ENCODE results near the gene GPR39.

Gene GPR39

GRCh38 chr2:132677661-132678060 is 261.1 kb downstream of the GPR39 start:
- no peak overlapping the region for H3K4me3 ChIP-seq (ENCODE audit: low read depth, low read length)
- no peak for TF ChIP-seq CTCF (IDR thresholded peaks at IDR 0.05; ENCODE audit: insufficient read depth, low read depth, low read length, missing control alignments)
- DNase-seq (ENCODE audit: low read depth) = no peak

GRCh38 chr2:132678483-132678882 is 261.9 kb downstream of the GPR39 start:
- DNase-seq (ENCODE audit: low read depth) = no peak
- no peak for TF ChIP-seq CTCF (IDR thresholded peaks at IDR 0.05; ENCODE audit: insufficient read depth, low read depth, low read length, missing control alignments)
- H3K4me3 ChIP-seq (ENCODE audit: low read depth, low read length) = no peak overlapping the region

- no peak for DNase-seq (ENCODE audit: low read depth)
- TF ChIP-seq CTCF (IDR thresholded peaks at IDR 0.05; ENCODE audit: insufficient read depth, low read depth, low read length, missing control alignments) = no peak
- no peak overlapping the region for H3K4me3 ChIP-seq (ENCODE audit: low read depth, low read length)
Measured at GRCh38 chr2:132680544-132680943, 263.9 kb downstream of the GPR39 start.

GRCh38 chr2:132681766-132682165 is 265.2 kb downstream of the GPR39 start:
- no peak overlapping the region for H3K4me3 ChIP-seq (ENCODE audit: low read depth, low read length)
- no peak for DNase-seq (ENCODE audit: low read depth)
- TF ChIP-seq CTCF (IDR thresholded peaks at IDR 0.05; ENCODE audit: insufficient read depth, low read depth, low read length, missing control alignments) = no peak

GRCh38 chr2:132690664-132691303 is 274.2 kb downstream of the GPR39 start:
- TF ChIP-seq CTCF (IDR thresholded peaks at IDR 0.05; ENCODE audit: insufficient read depth, low read depth, low read length, missing control alignments) = no peak
- H3K4me3 ChIP-seq (ENCODE audit: low read depth, low read length) = no peak overlapping the region
- no peak for DNase-seq (ENCODE audit: low read depth)

- no peak overlapping the region for H3K4me3 ChIP-seq (ENCODE audit: low read depth, low read length)
- DNase-seq (ENCODE audit: low read depth) = no peak
- TF ChIP-seq CTCF (IDR thresholded peaks at IDR 0.05; ENCODE audit: insufficient read depth, low read depth, low read length, missing control alignments) = no peak
Measured at GRCh38 chr2:132691556-132691955, 275.0 kb downstream of the GPR39 start.

GRCh38 chr2:132692816-132693215 is 276.2 kb downstream of the GPR39 start:
- TF ChIP-seq CTCF (IDR thresholded peaks at IDR 0.05; ENCODE audit: insufficient read depth, low read depth, low read length, missing control alignments) = no peak
- no peak for DNase-seq (ENCODE audit: low read depth)

More at GRCh38 chr2:132692816-132693215, 276.2 kb downstream of the GPR39 start:
- H3K4me3 ChIP-seq (ENCODE audit: low read depth, low read length) = no peak overlapping the region
